GM12878 (cell line): ENCODE results near the gene SMARCD1. TPM values are rescaled to one million over a fixed set of nuclear protein-coding genes. Genes with fewer than 3 reads are reported as not detected.

Experiments used
- ATAC-seq: fragments of 200-7000 bp; cut with Tn5 transposase; 3 replicates; pipeline ENCODE4 v1.9.1; 2020; ENCODE audit warnings: mild to moderate bottlenecking, moderate library complexity
- BruUV-seq: library from RNA; stranded (reverse); fragments of 400-500 nt; replicated peaks from 2 replicates; lab custom pipeline; 2021; lab: Mats Ljungman, UMichigan
- CTCF ChIA-PET: fragments of 300-600 bp; sonication (Branson Sonifier 250); formaldehyde crosslinking; extraction: SDS; loops from one replicate; lab custom pipeline; 2021; ENCODE audit warnings: inconsistent platforms; lab: Yijun Ruan, JAX
- POLR2A ChIA-PET: fragments of 350-600 bp; formaldehyde crosslinking; extraction: SDS; loops from one replicate; lab custom pipeline; 2021; ENCODE audit warnings: inconsistent platforms; lab: Charles Lee
- RAD21 ChIA-PET: fragments of 300-600 bp; sonication (Branson Sonifier 250); formaldehyde crosslinking; loops from one replicate; lab custom pipeline; 2023; ENCODE audit warnings: antibody characterized with exemption; ENCODE audit not compliant: unreplicated experiment; lab: Charles Lee
- SMC1A ChIA-PET: fragments of 300-600 bp; sonication (Branson Sonifier 250); formaldehyde crosslinking; loops from one replicate; lab custom pipeline; 2023; ENCODE audit not compliant: unreplicated experiment, uncharacterized antibody; lab: Charles Lee
- DNase-seq: peaks from one replicate; pipeline ENCODE4 v3.0.0-alpha.2; 2011; ENCODE audit warnings: low read depth, low spot score
- FAIRE-seq: peaks from 3 replicates; lab custom pipeline; 2011; peaks lifted over from hg19 to GRCh38; lab: Jason Lieb, UNC
- H2AFZ ChIP-seq: 2 replicates; pipeline ENCODE4 v1.6.0; 2011; ENCODE audit warnings: low read depth, low read length, control low read depth; ENCODE audit not compliant: control insufficient read depth
- H3K27ac ChIP-seq: 2 replicates; pipeline ENCODE4 v1.5.1; 2011; ENCODE audit warnings: control low read depth; ENCODE audit not compliant: control insufficient read depth, insufficient read depth
- H3K27me3 ChIP-seq, 2 experiments: replicated peaks in 1 of 2; 2 replicates each; pipeline versions ENCODE4 v1.6.0 to v1.6.1; 2011; ENCODE audit warnings: low read length in 1 of 2; ENCODE audit not compliant: control insufficient read depth in 2 of 2, insufficient read depth in 2 of 2
- H3K36me3 ChIP-seq, 2 experiments: 2 replicates each; pipeline ENCODE4 v1.5.1; 2011; ENCODE audit warnings: low read length in 1 of 2; ENCODE audit not compliant: control insufficient read depth in 2 of 2, insufficient read depth in 2 of 2
- H3K4me1 ChIP-seq: 2 replicates; pipeline ENCODE4 v1.6.1; 2011; ENCODE audit warnings: mild to moderate bottlenecking, low read length, moderate library complexity, mixed read lengths; ENCODE audit not compliant: control insufficient read depth, insufficient read depth
- H3K4me2 ChIP-seq: 2 replicates; pipeline ENCODE4 v1.6.0; 2011; ENCODE audit warnings: control low read depth; ENCODE audit not compliant: control insufficient read depth, insufficient read depth
- H3K4me3 ChIP-seq: fragments of 200-600 bp; sonication (generic); 2 replicates; pipeline ENCODE4 v1.5.1; 2016
- H3K79me2 ChIP-seq: 2 replicates; pipeline ENCODE4 v1.6.0; 2011; ENCODE audit warnings: low read length; ENCODE audit not compliant: control insufficient read depth, insufficient read depth
- H3K9ac ChIP-seq: 2 replicates; pipeline ENCODE4 v1.8.0; 2011; ENCODE audit warnings: low read length, control low read depth, mixed read lengths; ENCODE audit not compliant: control insufficient read depth, insufficient read depth
- H3K9me3 ChIP-seq: replicated peaks from 3 replicates; pipeline ENCODE4 v1.5.1; 2011; ENCODE audit warnings: mild to moderate bottlenecking, low read length; ENCODE audit not compliant: control insufficient read depth, insufficient read depth
- H4K20me1 ChIP-seq: 2 replicates; pipeline ENCODE4 v1.6.0; 2011; ENCODE audit not compliant: control insufficient read depth, insufficient read depth
- E2F4 ChIP-seq: IDR thresholded peaks from 2 replicates; pipeline ENCODE4 v1.6.1; 2012; ENCODE audit warnings: low read depth, low read length, improper control_type of control experiment
- EED ChIP-seq: sonication (generic); IDR thresholded peaks from 2 replicates; pipeline ENCODE4 v1.6.1; 2016; ENCODE audit warnings: antibody characterized with exemption, low read depth
- MYB ChIP-seq: fragments of 150-350 bp; IDR thresholded peaks from 2 replicates; pipeline ENCODE4 v1.6.1; 2014; ENCODE audit warnings: mild to moderate bottlenecking, low read depth, low read length, borderline replicate concordance
- MYC ChIP-seq: IDR thresholded peaks from 2 replicates; pipeline ENCODE4 v1.6.1; 2011; ENCODE audit warnings: mild to moderate bottlenecking, low read length, moderate library complexity, inconsistent platforms; ENCODE audit not compliant: insufficient read depth, insufficient replicate concordance, insufficient read length, severe bottlenecking
- NFYA ChIP-seq: IDR thresholded peaks from 2 replicates; pipeline ENCODE4 v1.6.1; 2011; ENCODE audit warnings: low read depth, mild to moderate bottlenecking, low read length, improper control_type of control experiment, borderline replicate concordance
- NRF1 ChIP-seq: conservative IDR thresholded peaks from 2 replicates; pipeline ENCODE4 v1.6.1; 2011; ENCODE audit warnings: mild to moderate bottlenecking, low read depth, low read length, improper control_type of control experiment
- POLR2AphosphoS2 ChIP-seq: IDR thresholded peaks from 2 replicates; pipeline ENCODE4 v1.6.1; 2011; ENCODE audit warnings: low read depth, mild to moderate bottlenecking, low read length, improper control_type of control experiment, moderate library complexity
- RBBP5 ChIP-seq: fragments of 200-600 bp; sonication (generic); conservative IDR thresholded peaks from 2 replicates; pipeline ENCODE4 v1.6.1; 2016
- REST ChIP-seq: IDR thresholded peaks from 2 replicates; pipeline ENCODE4 v1.6.1; 2012; ENCODE audit warnings: mild to moderate bottlenecking, low read depth, low read length
- RFX5 ChIP-seq: IDR thresholded peaks from 2 replicates; pipeline ENCODE4 v1.6.1; 2011; ENCODE audit warnings: low read depth, low read length, improper control_type of control experiment
- RUNX3 ChIP-seq: IDR thresholded peaks from 2 replicates; pipeline ENCODE4 v1.6.1; 2012; ENCODE audit warnings: low read length, inconsistent platforms
- TCF12 ChIP-seq: IDR thresholded peaks from 2 replicates; pipeline ENCODE4 v1.6.1; 2011; ENCODE audit warnings: low read depth, mild to moderate bottlenecking, low read length
- ZNF384 ChIP-seq: IDR thresholded peaks from 2 replicates; pipeline ENCODE4 v1.6.1; 2012; ENCODE audit warnings: low read depth, mild to moderate bottlenecking, low read length, improper control_type of control experiment, borderline replicate concordance
- ZNF592 ChIP-seq: fragments of 450-650 bp; IDR thresholded peaks from 2 replicates; pipeline ENCODE4 v1.6.1; 2017; ENCODE audit warnings: mild to moderate bottlenecking, moderate library complexity
- WGBS: methylation state at CpG from one replicate; pipeline ENCODE4 v1.1.6; 2016; ENCODE audit warnings: low lambda C conversion rate; ENCODE audit not compliant: insufficient replicate concordance, insufficient coverage; ENCODE audit errors: missing lambda C conversion rate; 5-methylcytosine and 5-hydroxymethylcytosine counted together
- in situ Hi-C: fragments of 300-500 bp; cut with MboI; formaldehyde crosslinking; loops from 9 replicates; pipeline ENCODE4 v1.14.3; 2018; ENCODE audit warnings: mixed read lengths
- intact Hi-C: fragments of 100-400 bp; cut with micrococcal nuclease; formaldehyde crosslinking; loops from one replicate; pipeline ENCODE4 v1.14.2; 2022; ENCODE audit not compliant: unreplicated experiment
- polyA plus RNA-seq, 11 experiments: library from polyadenylated mRNA; depleted of rRNA in 4 of 11; unstranded in 6 of 11; stranded (reverse) in 5 of 11; fragments of >200 nt; fragmentation: Nextera tagmentation in 4 of 11; fragmentation: Illumina TruSeq in 1 of 11; extraction: Ambion mirVana in 4 of 11; extraction: Trizol in 1 of 11; gene quantifications; 1 replicate in 1 of 11; 2 replicates in 10 of 11; pipeline versions ENCODE4 v1.2.1 to v1.2.3, GENCODE V29; 2011 to 2016; ENCODE audit warnings: inconsistent platforms in 2 of 11, missing spikeins in 2 of 11, low read depth in 1 of 11
- total RNA-seq, 4 experiments: library from RNA; depleted of rRNA in 3 of 4; stranded (reverse); fragments of >200 nt in 3 of 4; fragmentation: Illumina TruSeq in 1 of 4; extraction: Trizol in 1 of 4; gene quantifications; 2 replicates each; pipeline versions ENCODE4 v1.2.1 to v1.2.3, GENCODE V29; 2013 to 2021

SMARCD1 gene
- total and polyA plus RNA-seq, 10 of the 15 experiments (the other 5 are each of a cell fraction or from before 2014, with no cell fraction given): 1.4 to 92.4 (median 58.9) TPM

GRCh38 chr12:50082644-50083043, 2.5 kb upstream of the SMARCD1 start:
- Histone ChIP-seq H3K4me2 (no peak overlapping the region), H3K4me1 (no peaks in the 10 kb centered on the region), H2AFZ (no peak overlapping the region), H3K4me3 (no peak overlapping the region), H3K36me3 (peaks cover 0 to 10% of the 10 kb centered on the region in 2 experiments; a peak in 2 of 4 replicates), H3K79me2 (peaks cover 9% of the 10 kb centered on the region), H3K27ac (no peak overlapping the region), H3K27me3 (no peaks in the 10 kb centered on the region; a peak in 1 of 4 replicates), H4K20me1 (0 out of 2 replicates have a peak, but pooled peaks cover 4% of the 10 kb centered on the region), H3K9ac (no peak overlapping the region), H3K9me3 (no peaks in the 10 kb centered on the region)
- DNase-seq: no peak
- FAIRE-seq: no peak
- ChIA-PET RAD21 (interaction anchor here (0.6 kb wide), 1 partner anchor 13 kb away, joined by 3 read pairs; no protein-coding TSS in a partner anchor), CTCF (interaction anchor here (0.5 to 4.6 kb wide), 9 partner anchors 15 to 847 kb away, joined by 3 to 19 read pairs (median 10); partner anchors contain the start of genes CERS5 and COX14), POLR2A (interaction anchor here (0.5 to 2.0 kb wide), 5 partner anchors 14 to 351 kb away, joined by 3 to 7 read pairs (median 3); partner anchors contain the start of gene CERS5), SMC1A (interaction anchor here (0.6 to 1.0 kb wide), 2 partner anchors 12 to 13 kb away, joined by 3 read pairs; no protein-coding TSS in a partner anchor)
- no TSS peak for BruUV-seq
- WGBS: 79% methylated on average over 7 of the region's 7 CpGs
- intact Hi-C loops: no loop called here
- in situ Hi-C loops: loop anchor here (5.0 kb wide), 1 partner anchor 230 kb away; no protein-coding TSS in a partner anchor
- ATAC-seq: no peak
- TF ChIP-seq MYC (no peak), TCF12 (no peak), NFYA (no peak), ZNF384 (no peak), ZNF592 (no peak), RBBP5 (no peak), EED (no peak), MYB (no peak), RUNX3 (no peak), RFX5 (no peak), REST (no peak), E2F4 (no peak), POLR2AphosphoS2 (no peak), NRF1 (no peak)
